Natural killer cell (primary cell): Measurements from ENCODE around the gene DNASE1L2. TPM values are rescaled to one million over a fixed set of nuclear protein-coding genes. Genes with fewer than 3 reads are reported as not detected.

Experiments
- ATAC-seq, 3 donors: fragments of 150-1000 bp in 2 of 3; fragments of 200-7000 bp in 1 of 3; cut with Tn5 transposase; 1 replicate in 1 of 3; 2 replicates in 2 of 3; pipeline ENCODE4 v1.10.0; 2021; ENCODE audit warnings: mild to moderate bottlenecking in 2 of 3, moderate library complexity in 2 of 3
- DNase-seq, 2 donors: peaks; one replicate each; pipeline versions ENCODE4 v3.0.0 to v3.0.0-alpha.2; 2013 to 2021; ENCODE audit warnings: mixed read lengths in 1 of 2
- H3K27ac ChIP-seq: one replicate; pipeline ENCODE4 v1.5.1; 2013; ENCODE audit warnings: mild to moderate bottlenecking, low read length
- H3K27me3 ChIP-seq: one replicate; pipeline ENCODE4 v1.6.1; 2013; ENCODE audit warnings: low read length; ENCODE audit not compliant: control insufficient read depth, insufficient read depth
- H3K36me3 ChIP-seq: one replicate; pipeline ENCODE4 v1.6.1; 2013; ENCODE audit warnings: low read length; ENCODE audit not compliant: control insufficient read depth, insufficient read depth
- H3K4me1 ChIP-seq: one replicate; pipeline ENCODE4 v1.6.1; 2013; ENCODE audit warnings: low read length; ENCODE audit not compliant: control insufficient read depth, insufficient read depth
- H3K4me3 ChIP-seq: one replicate; pipeline ENCODE4 v1.5.1; 2013; ENCODE audit warnings: low read length
- H3K9me3 ChIP-seq: one replicate; pipeline ENCODE4 v1.6.1; 2013; ENCODE audit warnings: low read length; ENCODE audit not compliant: control insufficient read depth, insufficient read depth
- H3K27ac Mint-ChIP-seq, 2 donors: one replicate each; pipeline ENCODE4 v1.8.0; 2022; ENCODE audit warnings: mild to moderate bottlenecking in 2 of 2, mixed read lengths in 2 of 2, moderate library complexity in 1 of 2
- H3K27me3 Mint-ChIP-seq, 2 donors: one replicate each; pipeline ENCODE4 v1.8.0; 2022; ENCODE audit warnings: low read depth in 2 of 2, mixed read lengths in 2 of 2
- H3K36me3 Mint-ChIP-seq: one replicate; pipeline ENCODE4 v1.8.0; 2022; ENCODE audit warnings: mixed read lengths
- H3K4me1 Mint-ChIP-seq, 2 donors: one replicate each; pipeline ENCODE4 v1.8.0; 2022; ENCODE audit warnings: mixed read lengths in 2 of 2
- H3K4me3 Mint-ChIP-seq: one replicate; pipeline ENCODE4 v1.8.0; 2022; ENCODE audit warnings: mild to moderate bottlenecking, moderate library complexity, mixed read lengths
- H3K9me3 Mint-ChIP-seq, 2 donors: one replicate each; pipeline ENCODE4 v1.8.0; 2022; ENCODE audit warnings: mixed read lengths in 2 of 2
- CTCF ChIP-seq: fragments of 200-600 bp; IDR thresholded peaks from one replicate; pipeline ENCODE4 v1.8.0; 2022; ENCODE audit warnings: antibody characterized with exemption
- WGBS: methylation state at CpG from one replicate; pipeline ENCODE4 v1.1.7; 2013; ENCODE audit warnings: missing lambda C conversion rate; ENCODE audit not compliant: insufficient coverage; 5-methylcytosine and 5-hydroxymethylcytosine counted together
- intact Hi-C: fragments of 100-400 bp; cut with micrococcal nuclease; formaldehyde crosslinking; loops from one replicate; pipeline ENCODE4 v1.14.2; 2022
- total RNA-seq, 4 donors: library from RNA; stranded (reverse); fragments of 120-200 nt in 1 of 4; gene quantifications; one replicate each; pipeline versions ENCODE4 v1.2.3 to v1.2.4, GENCODE V29; 2013 to 2022

DNASE1L2 gene
- total RNA-seq, 3 donors from 2014 or later (not counting 1 experiment from before 2014, with no cell fraction given): 0.19 to 1.4 (median 0.77) TPM

- 91% methylated on average over 13 of the region's 13 CpGs for WGBS
- Histone ChIP-seq H3K4me1 (no peaks in the 10 kb centered on the region), H3K9me3 (no peaks in the 10 kb centered on the region), H3K27ac (no peak overlapping the region), H3K4me3 (no peak overlapping the region), H3K27me3 (no peaks in the 10 kb centered on the region), H3K36me3 (peaks cover 67% of the 10 kb centered on the region)
- DNase-seq (no peak), ATAC-seq (no peak)
- Mint-ChIP-seq H3K36me3 (no peaks in the 10 kb centered on the region), H3K4me1 (peaks cover 0 to 8% of the 10 kb centered on the region in 2 donors), H3K4me3 (no peak overlapping the region), H3K27ac (peak overlapping the region in 1 of 2 donors; percentile 44), H3K27me3 (no peaks in the 10 kb centered on the region), H3K9me3 (no peaks in the 10 kb centered on the region)
- intact Hi-C loops: no loop called here
- TF ChIP-seq CTCF: no peak
Observed at GRCh38 chr16:2230376-2230775, 5.9 kb upstream of the DNASE1L2 start.

GRCh38 chr16:2231016-2231931 is 5.0 kb upstream of the DNASE1L2 start:
- peaks cover 68% of the 10 kb centered on the region for H3K36me3 ChIP-seq
- H3K9me3 ChIP-seq: no peaks in the 10 kb centered on the region
- no peak for ATAC-seq
- no peak for TF ChIP-seq CTCF
- no peak for DNase-seq
- H3K4me3 Mint-ChIP-seq: no peak overlapping the region
- H3K27ac ChIP-seq: no peak overlapping the region
- 92% methylated on average over 29 of the region's 29 CpGs for WGBS
- peaks cover 3% of the 10 kb centered on the region for H3K4me1 ChIP-seq
- H3K27me3 ChIP-seq: peaks cover 3% of the 10 kb centered on the region
- no peaks in the 10 kb centered on the region for H3K9me3 Mint-ChIP-seq
- intact Hi-C loops: no loop called here
- H3K36me3 Mint-ChIP-seq: no peaks in the 10 kb centered on the region
- H3K4me3 ChIP-seq: no peak overlapping the region
- peaks cover 0 to 1% of the 10 kb centered on the region in 2 donors for H3K4me1 Mint-ChIP-seq
- H3K27me3 Mint-ChIP-seq: no peaks in the 10 kb centered on the region
- H3K27ac Mint-ChIP-seq: no peak overlapping the region

- DNase-seq: no peak
- WGBS: 93% methylated on average over 40 of the region's 41 CpGs
- intact Hi-C loops: no loop called here
- Histone ChIP-seq H3K27ac (no peak overlapping the region), H3K4me1 (peaks cover 11% of the 10 kb centered on the region), H3K27me3 (peaks cover 6% of the 10 kb centered on the region), H3K9me3 (no peaks in the 10 kb centered on the region), H3K4me3 (no peak overlapping the region), H3K36me3 (peaks cover 68% of the 10 kb centered on the region)
- no peak for TF ChIP-seq CTCF
- H3K36me3 Mint-ChIP-seq: no peaks in the 10 kb centered on the region
- no peak for ATAC-seq
- no peaks in the 10 kb centered on the region for H3K9me3 Mint-ChIP-seq
- no peaks in the 10 kb centered on the region for H3K27me3 Mint-ChIP-seq
- H3K4me3 Mint-ChIP-seq: no peak overlapping the region
- no peaks in the 10 kb centered on the region for H3K4me1 Mint-ChIP-seq
- H3K27ac Mint-ChIP-seq: no peak overlapping the region
Observed at GRCh38 chr16:2232094-2232990, 3.9 kb upstream of the DNASE1L2 start.
